OCI-LY1 (cell line): ENCODE results near the gene EAPP.

Source experiments
- H2AFZ ChIP-seq: fragments of 200-600 bp; sonication (generic), shearing (Covaris generic); 2 replicates; pipeline ENCODE4 v1.6.0; 2014; ENCODE audit warnings: antibody characterized with exemption, mild to moderate bottlenecking, low read length
- H3F3A ChIP-seq: fragments of 200-600 bp; sonication (generic), shearing (Covaris generic); 2 replicates; pipeline ENCODE4 v1.6.0; 2014; ENCODE audit warnings: mild to moderate bottlenecking, antibody characterized with exemption, low read length, moderate library complexity; ENCODE audit not compliant: insufficient read depth
- H3K27ac ChIP-seq: fragments of 200-600 bp; sonication (generic); 2 replicates; pipeline ENCODE4 v1.5.1; 2014; ENCODE audit warnings: low read length, mixed run types, mild to moderate bottlenecking, low read depth; ENCODE audit not compliant: poor library complexity, severe bottlenecking
- H3K27me3 ChIP-seq: fragments of 200-600 bp; sonication (generic); 2 replicates; pipeline ENCODE4 v1.6.0; 2014; ENCODE audit warnings: antibody characterized with exemption, mild to moderate bottlenecking, low read length, moderate library complexity; ENCODE audit not compliant: insufficient read depth
- H3K36me3 ChIP-seq: fragments of 200-600 bp; sonication (generic); 2 replicates; pipeline ENCODE4 v1.6.1; 2014; ENCODE audit warnings: mild to moderate bottlenecking, antibody characterized with exemption, low read length, moderate library complexity, mixed read lengths; ENCODE audit not compliant: insufficient read depth
- H3K4me1 ChIP-seq: fragments of 200-600 bp; sonication (generic); 2 replicates; pipeline ENCODE4 v1.5.1; 2014; ENCODE audit warnings: mild to moderate bottlenecking, low read length, moderate library complexity; ENCODE audit not compliant: insufficient read depth, severe bottlenecking
- H3K4me2 ChIP-seq: fragments of 200-600 bp; sonication (generic), shearing (Covaris generic); 2 replicates; pipeline ENCODE4 v1.6.1; 2014; ENCODE audit warnings: low read length
- H3K4me3 ChIP-seq: fragments of 200-600 bp; sonication (generic); 2 replicates; pipeline ENCODE4 v1.5.1; 2014; ENCODE audit warnings: low read length, low read depth, mild to moderate bottlenecking, mixed read lengths; ENCODE audit not compliant: poor library complexity, severe bottlenecking
- H3K79me2 ChIP-seq: fragments of 200-600 bp; shearing (Covaris generic); 2 replicates; pipeline ENCODE4 v1.6.1; 2016; ENCODE audit warnings: mixed run types, low read length, mixed read lengths; ENCODE audit not compliant: insufficient read depth
- H3K9ac ChIP-seq: fragments of 200-600 bp; sonication (generic), shearing (Covaris generic); 2 replicates; pipeline ENCODE4 v1.6.1; 2014; ENCODE audit warnings: mild to moderate bottlenecking, low read length, mixed read lengths
- H3K9me2 ChIP-seq: fragments of 200-600 bp; sonication (generic), shearing (Covaris generic); 2 replicates; pipeline ENCODE4 v1.6.1; 2014; ENCODE audit warnings: low read depth, mild to moderate bottlenecking, low read length, mixed read lengths
- H3K9me3 ChIP-seq: fragments of 200-600 bp; shearing (Covaris generic); 2 replicates; pipeline ENCODE4 v1.6.1; 2014; ENCODE audit warnings: low read length, mixed read lengths
- H4K20me1 ChIP-seq: fragments of 200-600 bp; sonication (generic), shearing (Covaris generic); 2 replicates; pipeline ENCODE4 v1.6.0; 2016; ENCODE audit warnings: mild to moderate bottlenecking, low read length; ENCODE audit not compliant: insufficient read depth
- EZH2 ChIP-seq: fragments of 200-600 bp; sonication (generic), shearing (Covaris generic); IDR thresholded peaks from 2 replicates; pipeline ENCODE4 v1.8.0; 2017; ENCODE audit warnings: borderline replicate concordance, mixed run types, mild to moderate bottlenecking, antibody characterized with exemption, low read length, moderate library complexity, mixed read lengths
- TF ChIP-seq, protein P1 (sequence below): fragments of 200-600 bp; sonication (generic), shearing (Covaris generic); IDR thresholded peaks from 2 replicates; pipeline ENCODE4 v1.5.1; 2017; ENCODE audit warnings: mild to moderate bottlenecking, antibody characterized with exemption, low read length, moderate library complexity, mixed read lengths

EAPP gene

DNA sequence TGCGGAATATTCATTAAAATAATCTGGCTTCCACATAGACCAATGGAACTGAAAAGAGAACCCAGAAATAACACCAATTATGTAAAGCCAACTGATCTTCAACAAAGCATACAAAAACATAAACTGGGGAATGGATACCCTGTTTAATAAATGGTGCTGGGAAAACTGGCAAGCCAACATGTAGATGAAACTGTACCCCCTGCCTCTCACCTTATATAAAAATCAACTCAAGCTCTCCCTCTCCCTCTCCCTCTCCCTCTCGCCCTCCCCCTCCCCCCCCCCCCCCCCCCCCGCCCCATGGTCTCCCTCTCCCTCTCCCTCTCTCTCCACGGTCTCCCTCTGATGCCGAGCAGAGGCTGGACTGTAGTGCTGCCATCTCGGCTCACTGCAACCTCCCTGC, 64.3 kb downstream of the EAPP start:
- Histone ChIP-seq H3K9me2 (no peaks in the 10 kb centered on the region), H3K9ac (no peak overlapping the region), H4K20me1 (no peaks in the 10 kb centered on the region), H3K9me3 (no peaks in the 10 kb centered on the region), H3K27me3 (no peaks in the 10 kb centered on the region), H2AFZ (no peak overlapping the region), H3K27ac (no peak overlapping the region), H3K4me1 (no peaks in the 10 kb centered on the region), H3F3A (no peaks in the 10 kb centered on the region), H3K79me2 (no peaks in the 10 kb centered on the region), H3K4me2 (no peak overlapping the region), H3K36me3 (no peaks in the 10 kb centered on the region), H3K4me3 (no peak overlapping the region)
- no peak for TF ChIP-seq EZH2
- TF ChIP-seq, protein P1, sequence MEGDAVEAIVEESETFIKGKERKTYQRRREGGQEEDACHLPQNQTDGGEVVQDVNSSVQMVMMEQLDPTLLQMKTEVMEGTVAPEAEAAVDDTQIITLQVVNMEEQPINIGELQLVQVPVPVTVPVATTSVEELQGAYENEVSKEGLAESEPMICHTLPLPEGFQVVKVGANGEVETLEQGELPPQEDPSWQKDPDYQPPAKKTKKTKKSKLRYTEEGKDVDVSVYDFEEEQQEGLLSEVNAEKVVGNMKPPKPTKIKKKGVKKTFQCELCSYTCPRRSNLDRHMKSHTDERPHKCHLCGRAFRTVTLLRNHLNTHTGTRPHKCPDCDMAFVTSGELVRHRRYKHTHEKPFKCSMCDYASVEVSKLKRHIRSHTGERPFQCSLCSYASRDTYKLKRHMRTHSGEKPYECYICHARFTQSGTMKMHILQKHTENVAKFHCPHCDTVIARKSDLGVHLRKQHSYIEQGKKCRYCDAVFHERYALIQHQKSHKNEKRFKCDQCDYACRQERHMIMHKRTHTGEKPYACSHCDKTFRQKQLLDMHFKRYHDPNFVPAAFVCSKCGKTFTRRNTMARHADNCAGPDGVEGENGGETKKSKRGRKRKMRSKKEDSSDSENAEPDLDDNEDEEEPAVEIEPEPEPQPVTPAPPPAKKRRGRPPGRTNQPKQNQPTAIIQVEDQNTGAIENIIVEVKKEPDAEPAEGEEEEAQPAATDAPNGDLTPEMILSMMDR: no peak

DNA sequence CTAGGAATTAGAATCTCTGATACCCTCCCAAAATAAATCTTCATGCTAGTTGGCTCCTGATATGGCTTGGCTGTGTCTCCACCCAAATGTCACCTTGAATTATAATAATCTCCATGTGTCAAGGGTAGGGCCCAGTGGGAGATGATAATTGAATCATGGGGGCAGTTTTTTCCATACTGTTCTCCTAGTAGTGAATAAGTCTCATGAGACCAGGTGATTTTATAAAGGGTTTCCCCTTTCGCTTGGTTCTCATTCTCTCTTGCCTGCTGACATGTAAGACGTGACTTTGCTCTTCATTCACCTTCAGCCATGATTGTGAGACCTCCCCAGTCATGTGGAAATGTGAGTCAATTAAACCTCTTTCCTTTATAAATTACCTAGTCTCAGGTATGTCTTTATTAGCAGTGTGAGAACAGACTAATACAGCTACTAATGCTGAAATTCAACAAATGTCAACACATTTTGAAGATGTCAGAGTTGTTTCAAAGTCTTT, 65.3 kb downstream of the EAPP start:
- no peaks in the 10 kb centered on the region for H3K36me3 ChIP-seq
- no peaks in the 10 kb centered on the region for H3K4me1 ChIP-seq
- no peak overlapping the region for H3K9ac ChIP-seq
- H3K4me2 ChIP-seq: no peak overlapping the region
- no peak overlapping the region for H3K27ac ChIP-seq
- H3K4me3 ChIP-seq: no peak overlapping the region
- H3K9me2 ChIP-seq: no peaks in the 10 kb centered on the region
- no peaks in the 10 kb centered on the region for H3F3A ChIP-seq
- no peaks in the 10 kb centered on the region for H4K20me1 ChIP-seq
- no peaks in the 10 kb centered on the region for H3K79me2 ChIP-seq
- TF ChIP-seq, protein P1: no peak
- TF ChIP-seq EZH2: no peak
- H3K27me3 ChIP-seq: no peaks in the 10 kb centered on the region
- H2AFZ ChIP-seq: no peak overlapping the region
- H3K9me3 ChIP-seq: no peaks in the 10 kb centered on the region

DNA sequence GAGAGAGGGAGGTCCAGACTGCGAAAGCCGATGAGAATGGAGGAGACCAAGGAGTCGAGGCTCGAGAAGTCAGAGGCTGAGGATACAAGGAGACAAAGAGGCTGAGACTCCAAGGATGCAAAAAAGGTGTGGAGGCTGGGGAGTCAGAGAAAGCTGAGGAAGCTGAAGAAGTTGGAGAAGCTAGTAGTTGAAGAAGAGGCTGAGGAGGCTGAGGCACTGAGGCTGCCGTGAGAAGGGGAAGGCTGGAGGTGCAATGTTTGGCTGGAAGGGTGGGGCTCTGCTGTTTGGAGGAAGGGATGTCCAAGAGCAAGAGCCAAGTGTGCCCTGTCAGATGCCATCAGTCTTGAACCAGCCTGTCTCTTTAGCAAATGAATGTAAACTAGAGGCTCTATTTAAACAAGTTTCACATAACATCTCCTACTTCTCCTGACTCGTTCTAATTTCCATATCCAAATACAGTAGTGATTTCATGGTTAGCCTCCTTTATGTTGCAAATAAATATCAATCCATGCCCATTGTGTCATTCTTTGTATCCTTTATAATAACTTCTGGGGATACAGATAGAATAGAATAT, 66.7 kb downstream of the EAPP start:
- H4K20me1 ChIP-seq: no peaks in the 10 kb centered on the region
- H3F3A ChIP-seq: no peaks in the 10 kb centered on the region
- H2AFZ ChIP-seq: no peak overlapping the region
- H3K4me3 ChIP-seq: no peak overlapping the region
- no peak overlapping the region for H3K27ac ChIP-seq
- no peaks in the 10 kb centered on the region for H3K36me3 ChIP-seq
- no peaks in the 10 kb centered on the region for H3K9me3 ChIP-seq
- H3K4me2 ChIP-seq: no peak overlapping the region
- H3K79me2 ChIP-seq: no peaks in the 10 kb centered on the region
- no peaks in the 10 kb centered on the region for H3K4me1 ChIP-seq
- no peak overlapping the region for H3K9ac ChIP-seq
- H3K9me2 ChIP-seq: no peaks in the 10 kb centered on the region
- TF ChIP-seq, protein P1: no peak
- TF ChIP-seq EZH2: no peak
- H3K27me3 ChIP-seq: no peaks in the 10 kb centered on the region
